ENCODE data around the gene NHEJ1.

DNA sequence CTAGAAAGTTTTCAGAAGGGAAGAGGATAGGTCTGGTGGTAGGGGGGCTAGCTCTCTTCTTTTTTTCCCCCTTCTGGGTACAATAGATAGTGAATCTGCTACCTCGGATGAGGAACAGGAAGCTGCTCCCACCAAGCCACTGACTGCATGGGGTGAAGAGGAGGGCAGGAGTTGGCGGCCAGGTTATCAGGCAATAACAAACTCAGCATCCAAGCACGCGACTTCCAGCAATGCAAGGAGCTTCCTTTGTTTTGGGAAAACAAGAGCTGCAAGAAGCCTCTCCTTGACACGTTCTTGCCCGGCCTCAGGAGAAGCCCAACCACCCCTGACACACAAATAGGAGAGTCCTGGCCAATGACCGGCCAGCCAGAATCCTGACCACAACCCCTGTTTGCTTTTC is 32.2 kb downstream of the NHEJ1 start:
- no peak for TF ChIP-seq GATA2 (IDR thresholded peaks at IDR 0.05; ENCODE audit: low read depth, low read length)
- no peak for TF ChIP-seq GATA3 (IDR thresholded peaks at IDR 0.05; ENCODE audit: low read depth, low read length)

Measured in SH-SY5Y (cell line).